ENCODE measurements around the gene ALDH1L1.

The ALDH1L1 gene

DNA sequence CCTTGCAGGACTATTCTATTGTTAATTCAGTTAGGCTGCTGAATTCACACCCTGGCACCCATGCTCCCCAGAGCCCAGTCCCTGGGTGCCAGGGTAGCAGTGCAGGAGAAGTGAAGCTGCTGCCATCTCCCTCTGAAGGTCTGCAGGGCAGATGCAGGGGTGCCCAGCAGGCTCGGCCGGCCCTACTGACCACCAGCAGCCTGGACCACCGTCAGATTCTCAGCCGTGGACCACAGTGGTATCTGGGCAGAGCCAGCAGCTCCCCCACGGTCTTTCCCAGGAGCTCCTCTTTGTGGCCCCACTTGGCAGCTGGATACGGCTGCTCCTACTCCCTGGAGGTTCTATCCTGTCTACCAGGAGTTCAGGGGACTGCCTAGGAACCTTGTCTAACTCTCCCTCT is 46.8 kb downstream of the ALDH1L1 start:
- no peak for DNase-seq (ENCODE audit: low spot score)

DNA sequence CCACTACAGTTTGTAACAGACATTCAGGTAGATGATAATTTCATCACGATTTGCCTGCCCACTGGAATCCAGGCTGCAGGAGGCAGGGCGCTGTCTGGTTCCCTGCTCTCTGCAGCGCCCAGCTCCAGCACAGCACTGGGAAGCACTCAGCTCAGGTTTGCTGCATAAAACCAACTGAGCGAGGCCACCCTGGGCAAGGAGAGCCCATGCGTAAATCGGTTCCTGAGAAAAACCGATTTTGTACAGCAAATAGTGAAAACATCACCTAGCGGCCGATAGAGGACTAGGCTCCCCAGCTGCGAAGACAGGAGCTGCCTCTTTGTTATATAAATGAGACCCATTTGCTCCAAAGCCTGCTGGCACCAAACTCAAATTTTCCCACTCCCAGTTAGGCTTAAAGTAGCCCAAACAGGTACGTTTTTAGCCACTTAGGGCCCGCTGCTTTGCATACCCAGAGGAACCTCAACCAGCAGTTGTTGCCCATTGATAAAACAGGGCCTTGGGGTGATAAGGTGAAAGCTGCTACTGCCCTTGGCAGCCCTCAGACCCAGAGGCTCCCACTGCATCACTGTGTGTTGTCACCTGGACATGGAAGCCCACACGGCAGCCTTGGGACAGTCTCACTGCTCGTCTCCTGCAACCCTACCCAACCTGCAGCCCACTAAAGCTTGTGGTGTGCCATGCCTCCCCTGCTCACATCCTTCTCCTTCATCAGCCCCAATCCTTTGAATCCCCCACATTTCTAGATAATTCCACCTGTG is 47.5 kb downstream of the ALDH1L1 start:
- no peak for DNase-seq (ENCODE audit: low spot score)

DNA sequence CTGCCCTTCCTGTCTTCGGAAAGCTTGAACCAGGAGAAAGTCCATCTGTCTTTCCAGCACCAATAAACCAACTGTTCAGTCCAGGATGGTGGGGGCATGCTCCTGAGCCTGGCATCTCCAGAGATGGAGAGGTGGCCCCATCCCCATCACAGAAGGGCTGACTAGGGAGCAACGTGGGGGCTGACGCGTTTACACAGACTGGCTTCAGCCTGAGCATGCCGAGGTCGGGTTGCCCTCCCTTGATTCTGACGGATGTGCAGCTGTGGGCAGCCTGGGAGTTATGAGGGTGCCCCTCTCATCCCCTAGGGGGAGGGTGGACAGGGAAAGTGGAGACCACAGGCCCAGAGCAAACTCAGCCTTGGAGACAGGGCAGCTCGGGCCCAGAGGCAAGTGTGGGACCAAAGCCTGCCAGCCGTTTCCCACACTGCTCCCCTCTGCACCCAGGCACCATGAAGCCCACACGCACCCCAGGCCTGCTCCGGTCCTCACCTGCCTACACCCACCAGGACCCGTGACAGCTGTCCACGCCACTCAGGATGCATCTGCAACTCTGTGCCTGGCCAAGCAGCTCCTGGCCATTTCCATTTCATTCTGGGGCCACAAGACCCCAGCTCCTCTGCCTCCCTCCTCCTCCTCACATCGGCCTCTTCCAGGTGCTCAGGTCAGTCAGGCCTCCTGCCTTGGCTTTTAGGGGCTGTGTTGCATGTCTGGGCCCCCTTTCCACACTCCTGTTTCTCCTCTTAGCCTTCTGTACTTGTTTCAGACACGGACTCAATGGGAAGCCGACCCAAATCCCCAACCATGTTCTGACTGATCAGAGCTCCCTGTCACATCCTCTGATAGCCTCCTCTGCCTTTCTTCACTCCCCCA is 48.3 kb downstream of the ALDH1L1 start:
- no peak for DNase-seq (ENCODE audit: low spot score)

DNA sequence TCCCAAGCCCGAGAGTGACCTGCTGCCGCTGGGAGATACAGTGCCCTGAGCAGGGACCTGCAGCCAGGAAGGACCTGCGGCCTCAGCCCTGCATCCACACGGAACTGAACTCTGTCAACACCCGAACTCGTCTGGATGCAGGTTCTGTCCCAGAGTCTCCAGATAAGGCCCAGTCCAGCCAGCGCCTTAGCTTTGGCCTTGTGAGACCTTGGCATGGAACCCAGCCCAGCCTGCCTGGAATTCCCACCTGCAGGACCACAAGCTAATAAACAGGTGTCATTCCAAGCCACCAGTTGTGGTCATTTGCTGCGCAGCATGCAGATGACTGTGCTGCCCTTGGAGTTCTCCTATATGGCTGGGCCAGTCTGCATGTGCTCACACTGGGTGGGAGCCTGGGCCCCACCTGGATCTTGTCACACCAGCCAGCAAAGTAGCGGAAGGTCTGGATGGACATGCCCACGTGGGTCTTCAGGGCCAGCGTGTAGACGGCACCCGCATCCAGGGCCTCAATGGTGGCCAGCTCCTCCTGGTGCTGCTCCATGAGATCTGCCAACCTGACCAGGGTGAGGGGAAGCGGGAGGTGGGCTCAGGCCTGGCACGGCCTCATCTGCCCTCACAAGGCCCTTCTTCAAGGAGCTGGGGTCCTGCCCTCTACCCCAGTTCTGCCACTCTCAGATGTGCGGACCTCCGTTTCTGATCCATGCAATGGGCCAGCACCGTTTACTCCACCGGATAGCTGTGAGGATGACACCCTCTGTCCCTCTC is 49.2 kb downstream of the ALDH1L1 start:
- DNase-seq (ENCODE audit: low spot score), result no peak

DNA sequence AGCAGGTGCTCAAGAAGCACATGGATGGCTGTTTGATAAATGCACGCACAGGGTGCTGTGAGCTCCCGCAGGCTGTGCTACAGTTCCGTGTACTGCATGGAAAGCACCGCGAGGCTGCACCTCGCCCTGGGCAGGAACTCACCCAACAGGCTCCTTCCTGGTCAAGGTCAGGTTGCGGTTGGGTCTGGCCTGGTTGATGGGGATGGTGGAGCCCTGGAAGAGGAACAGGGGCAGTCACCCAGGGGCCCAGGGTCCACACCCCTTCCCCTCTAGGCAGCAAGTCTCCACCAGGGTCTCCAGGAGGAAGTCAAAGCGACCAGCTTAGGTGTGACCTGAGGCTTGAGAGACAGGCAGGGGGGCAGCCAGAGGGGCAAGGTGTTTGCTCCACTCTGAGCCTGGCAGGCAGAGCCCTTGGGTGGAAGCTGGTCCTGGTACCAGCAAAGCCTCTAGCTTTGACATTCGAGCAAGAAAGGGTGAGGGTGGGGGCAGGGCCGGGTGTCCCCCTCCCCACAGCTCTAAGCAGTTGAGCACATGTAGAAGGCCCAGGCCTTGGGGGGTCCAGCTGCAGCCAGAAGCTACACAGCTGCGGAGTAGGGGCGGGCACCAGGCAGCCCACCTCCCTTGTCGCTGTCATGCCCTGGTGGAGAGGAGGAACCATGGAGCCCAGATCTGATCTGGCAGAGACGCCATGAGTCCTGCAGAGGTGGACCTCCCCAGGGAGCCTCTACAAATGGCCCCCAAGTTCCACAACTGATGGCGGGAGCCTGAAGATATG is 50.1 kb downstream of the ALDH1L1 start:
- DNase-seq (ENCODE audit: low spot score), result no peak

DNA sequence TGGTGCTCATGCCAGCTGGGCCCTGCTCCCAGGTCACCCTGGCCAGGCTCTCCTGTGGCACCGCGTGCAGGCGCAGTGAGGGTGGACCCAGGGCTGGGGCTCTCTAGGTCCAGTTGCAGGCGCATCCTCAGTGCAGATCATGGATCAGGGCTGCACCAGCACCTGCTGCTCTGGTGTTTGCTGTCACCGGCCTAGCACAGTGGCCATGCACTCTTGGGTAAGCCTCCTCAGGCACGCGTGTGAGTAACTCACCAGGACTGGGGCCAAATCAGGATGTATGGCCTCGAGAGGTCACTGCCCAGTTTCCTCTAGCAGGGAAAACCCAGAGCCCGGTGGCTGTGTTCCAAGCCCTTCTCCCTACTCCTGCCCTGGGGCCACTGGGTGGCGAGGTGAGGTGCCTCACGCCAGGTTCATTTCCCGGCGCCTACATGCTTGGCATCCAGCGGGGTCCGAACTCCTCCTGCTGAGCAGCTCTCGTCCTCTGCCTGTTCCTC is 50.9 kb downstream of the ALDH1L1 start:
- DNase-seq (ENCODE audit: low spot score), result no peak

DNA sequence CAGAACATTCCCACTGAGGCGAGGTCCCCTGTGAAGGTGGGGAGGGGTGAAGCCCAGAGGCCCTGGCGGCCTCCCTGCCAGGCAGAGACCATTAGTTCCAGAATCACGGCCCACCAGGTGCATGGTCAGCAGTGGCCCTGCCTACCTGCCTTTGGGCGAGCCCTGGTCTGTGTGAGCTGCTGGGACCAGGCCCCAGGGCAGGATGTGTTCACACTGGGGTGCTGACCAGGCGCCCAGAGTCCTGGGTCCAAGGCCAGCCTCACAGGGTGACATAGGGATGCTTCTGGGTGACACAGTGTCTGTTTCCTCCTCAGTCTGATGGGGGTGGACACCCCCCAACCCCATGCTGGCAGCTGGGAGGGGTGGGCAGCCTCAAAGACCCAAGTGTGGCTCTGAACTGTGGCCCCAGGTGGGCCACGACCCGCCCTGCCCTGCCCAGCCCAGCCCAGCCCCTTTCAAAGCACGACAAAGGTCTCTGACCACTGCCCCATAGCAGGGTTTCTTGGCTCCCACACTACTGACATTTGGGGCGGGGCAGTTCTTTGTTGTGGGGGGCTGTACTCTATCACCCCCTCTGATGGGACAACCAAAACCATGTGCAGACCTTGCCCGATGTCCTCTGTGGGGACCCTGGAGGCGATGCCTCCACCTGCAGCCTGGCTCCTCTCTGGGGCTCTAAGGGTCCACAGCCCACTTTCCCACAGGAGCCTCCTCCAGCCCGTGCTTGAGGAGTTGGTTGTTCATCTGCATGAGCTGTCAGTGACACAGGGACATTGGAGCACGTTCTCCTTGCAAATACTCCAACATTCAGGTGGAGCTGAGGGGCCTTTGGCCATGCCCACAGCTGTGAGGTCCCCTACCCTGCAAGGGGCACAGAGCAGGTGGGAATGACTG is 51.6 kb downstream of the ALDH1L1 start:
- no peak for DNase-seq (ENCODE audit: low spot score)

DNA sequence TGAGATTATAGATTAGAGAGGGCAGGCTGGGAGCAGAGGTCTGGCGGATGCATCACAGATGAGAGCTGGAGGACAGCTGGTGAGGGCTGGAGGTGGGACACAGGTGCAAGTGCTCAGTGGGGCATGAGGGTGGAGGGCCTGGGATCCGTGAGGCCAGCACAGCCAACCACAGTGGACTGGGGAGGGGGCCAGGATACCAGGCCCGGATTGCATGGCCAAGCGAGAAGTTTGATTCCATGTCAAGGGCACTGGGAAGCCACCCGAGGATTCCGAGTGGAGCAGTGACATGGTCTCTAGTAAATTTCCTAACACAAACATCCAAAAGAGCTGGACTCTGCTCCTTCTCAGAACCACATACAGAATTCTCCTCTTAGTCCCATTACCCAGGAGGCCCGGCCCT is 52.5 kb downstream of the ALDH1L1 start:
- no peak for DNase-seq (ENCODE audit: low spot score)

DNA sequence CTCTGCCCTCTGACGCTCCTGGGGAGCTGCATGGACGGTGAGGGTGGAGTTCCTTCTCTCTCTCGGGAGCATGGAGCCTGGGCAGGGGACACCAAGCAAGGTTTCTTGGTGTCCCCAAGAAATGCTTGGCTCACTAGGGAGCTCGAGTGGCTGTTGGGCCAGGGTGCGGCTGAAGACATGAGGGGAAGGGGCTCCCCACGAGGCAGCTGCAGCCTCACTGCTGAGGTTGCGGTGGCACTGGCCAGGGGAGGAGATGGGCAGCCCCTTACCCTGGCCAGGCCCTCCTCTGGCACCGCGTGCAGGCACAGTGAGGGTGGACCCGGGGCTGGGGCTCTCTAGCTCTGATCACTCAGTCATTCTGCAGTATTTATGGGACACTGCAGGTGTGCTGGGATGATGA is 52.9 kb downstream of the ALDH1L1 start:
- DNase-seq (ENCODE audit: low spot score), result no peak

DNA sequence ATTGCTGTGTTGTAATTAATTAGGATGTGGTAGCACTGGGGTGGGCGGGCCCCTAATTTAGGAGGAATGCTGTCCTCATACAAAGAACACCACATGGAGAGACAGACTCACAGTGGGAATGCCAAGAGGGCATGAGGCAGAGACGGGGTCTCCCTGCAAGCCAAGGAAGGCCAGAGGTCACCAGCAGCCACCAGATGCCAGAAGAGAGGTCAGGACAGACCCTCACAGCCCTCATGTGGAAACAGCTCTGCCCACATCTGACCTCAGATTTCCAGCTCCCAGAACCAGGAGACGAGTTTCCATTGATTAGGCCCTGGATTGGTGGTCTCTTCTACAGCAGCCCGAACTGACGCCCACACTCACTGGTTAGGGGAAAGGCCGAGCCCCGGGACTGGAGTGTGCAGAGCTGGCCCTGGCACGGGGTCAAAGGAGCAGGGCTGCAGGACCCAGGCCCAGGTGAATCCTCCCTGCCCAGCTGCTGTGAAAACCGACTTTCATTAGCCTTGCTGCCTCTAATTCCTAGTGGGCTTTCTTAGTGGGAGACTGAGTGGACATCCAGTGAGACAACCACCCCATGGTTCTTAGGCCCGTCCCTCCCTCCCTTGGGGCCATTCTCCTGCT is 53.5 kb downstream of the ALDH1L1 start:
- no peak for DNase-seq (ENCODE audit: low spot score)

DNA sequence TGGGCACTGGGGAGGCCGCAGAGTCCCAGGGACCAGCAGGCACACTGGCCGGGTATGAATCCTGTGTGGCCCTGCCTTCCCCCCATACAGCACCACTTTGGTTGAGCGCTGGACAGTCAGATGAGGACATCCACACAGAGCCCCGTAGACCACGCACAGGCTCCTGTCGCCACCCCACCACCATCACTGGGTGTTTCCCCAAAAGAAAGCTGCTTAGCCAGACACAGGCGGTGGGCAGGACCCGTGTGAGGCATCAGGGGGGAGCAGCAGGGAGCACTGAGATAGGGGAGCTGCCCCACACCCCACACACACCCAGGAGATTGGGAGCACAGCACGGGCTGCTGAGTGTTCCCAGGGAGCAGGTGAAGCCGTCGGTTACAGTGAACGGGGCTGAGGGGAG is 54.1 kb downstream of the ALDH1L1 start:
- DNase-seq (ENCODE audit: low spot score), result no peak

DNA sequence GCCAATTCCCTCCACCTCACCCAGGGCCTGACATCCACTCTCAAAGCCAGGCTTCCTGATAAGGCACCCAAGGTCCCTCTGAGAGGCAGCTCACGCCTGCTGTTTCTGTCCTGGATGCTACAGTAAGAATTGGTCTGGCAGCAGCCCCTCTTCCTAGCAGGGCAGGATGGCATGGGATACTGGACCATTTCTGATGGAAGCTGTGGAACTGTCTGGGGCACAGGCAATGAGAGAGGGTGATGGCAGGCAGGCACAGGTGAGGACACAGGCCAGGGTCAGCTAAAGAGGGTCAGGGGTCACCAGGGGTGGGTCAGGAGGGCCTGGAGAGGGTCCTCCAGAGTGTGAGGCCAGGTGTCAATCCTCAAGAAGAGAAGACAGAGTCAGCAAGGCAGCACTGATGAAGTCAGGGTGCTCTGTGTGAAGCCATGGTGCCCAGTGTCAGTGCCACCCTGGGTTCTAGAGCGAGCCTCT is 54.6 kb downstream of the ALDH1L1 start:
- DNase-seq (ENCODE audit: low spot score), result no peak

DNA sequence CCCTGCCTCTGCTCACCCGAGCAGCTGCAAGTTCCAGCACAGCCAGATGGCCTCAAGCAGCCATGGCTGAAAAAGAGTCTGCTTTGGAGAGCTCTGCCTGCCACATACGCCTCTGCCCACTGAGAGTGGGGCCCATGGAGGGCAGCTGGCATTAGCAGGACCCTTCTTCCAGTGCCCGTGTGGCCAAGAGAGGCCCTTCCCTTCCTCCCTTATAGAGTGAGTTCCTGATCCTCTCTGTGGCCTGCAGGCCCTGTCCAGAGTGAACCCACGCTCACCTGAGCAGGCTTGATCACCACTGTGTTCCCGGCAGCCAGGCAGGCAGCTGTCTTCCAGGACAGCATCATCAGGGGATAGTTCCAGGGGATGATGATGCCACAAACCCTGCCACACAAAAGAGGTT is 55.0 kb downstream of the ALDH1L1 start:
- DNase-seq (ENCODE audit: low spot score), result no peak

DNA sequence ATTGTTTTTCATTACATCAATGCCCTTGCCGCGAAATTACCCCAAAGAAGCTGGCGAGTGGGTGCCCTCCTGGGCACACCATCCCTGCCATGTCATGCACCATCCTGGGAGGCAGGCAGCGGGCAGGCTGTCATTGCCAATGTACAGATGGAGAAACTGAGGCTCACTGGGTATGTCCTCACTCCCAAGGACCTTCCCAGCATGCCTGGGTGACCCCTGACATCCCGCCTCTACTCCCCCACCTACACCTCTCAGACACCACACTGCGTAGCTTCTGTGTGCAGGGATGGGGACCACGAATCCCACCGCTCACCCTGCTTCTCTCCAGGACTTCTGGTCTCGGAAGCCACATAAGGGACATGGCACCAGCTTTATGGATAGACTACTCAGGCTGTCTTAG is 55.5 kb downstream of the ALDH1L1 start:
- DNase-seq (ENCODE audit: low spot score), result no peak

DNA sequence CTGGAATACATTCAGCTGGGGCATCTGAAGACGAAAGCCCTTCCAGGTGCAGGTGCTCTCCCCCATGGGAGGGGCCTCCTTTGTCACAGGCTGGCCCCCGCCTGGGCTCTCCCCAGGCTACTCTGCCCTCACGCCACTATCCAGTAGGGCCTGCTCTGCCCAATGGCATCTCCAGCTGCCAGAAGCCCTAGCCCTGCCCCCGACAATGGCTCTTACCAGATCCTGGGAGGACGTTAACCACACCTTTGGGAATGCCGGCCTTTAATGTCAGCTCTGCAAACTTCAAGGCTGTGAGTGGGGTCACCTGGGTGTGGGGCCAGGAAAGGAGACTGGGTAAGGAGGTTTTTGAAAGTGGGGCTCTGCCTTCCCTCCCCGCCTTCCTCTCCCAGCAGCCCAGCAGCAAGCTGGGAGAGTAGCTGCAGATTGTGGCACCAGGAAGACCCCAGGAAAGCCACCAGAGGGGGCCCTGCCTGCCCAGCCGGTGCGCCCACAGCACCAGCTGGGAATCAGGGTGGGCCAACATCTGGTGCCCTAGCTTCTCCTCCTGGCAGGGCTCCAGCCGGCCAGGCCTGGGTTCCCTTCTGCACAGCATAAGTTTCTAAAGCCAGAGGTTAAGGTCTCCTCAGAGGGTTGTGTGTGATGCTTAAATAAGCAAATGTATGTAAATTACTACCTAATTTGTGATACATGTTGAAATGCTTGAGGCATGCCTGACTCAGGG is 56.1 kb downstream of the ALDH1L1 start:
- DNase-seq (ENCODE audit: low spot score), result no peak

DNA sequence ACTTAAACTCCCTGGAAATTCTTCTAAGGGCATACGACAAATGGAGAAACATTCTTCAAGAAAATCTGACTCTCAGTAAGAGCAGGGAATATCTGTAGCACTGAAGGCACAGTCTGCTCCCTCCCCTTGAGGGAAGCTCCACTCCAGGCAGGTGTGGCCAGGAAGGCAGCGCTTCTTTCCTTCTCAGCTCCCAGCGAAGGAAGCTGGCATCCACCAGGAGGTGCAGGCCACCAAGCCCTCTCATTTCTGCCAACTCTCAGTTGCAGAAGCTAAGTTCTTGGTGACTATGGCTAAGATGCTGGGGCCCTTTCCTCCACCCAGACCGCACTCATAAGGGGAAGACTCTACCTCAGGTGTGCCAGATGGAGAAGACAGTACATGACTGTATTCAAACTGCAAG is 58.8 kb downstream of the ALDH1L1 start:
- no peak for DNase-seq (ENCODE audit: low spot score)

DNA sequence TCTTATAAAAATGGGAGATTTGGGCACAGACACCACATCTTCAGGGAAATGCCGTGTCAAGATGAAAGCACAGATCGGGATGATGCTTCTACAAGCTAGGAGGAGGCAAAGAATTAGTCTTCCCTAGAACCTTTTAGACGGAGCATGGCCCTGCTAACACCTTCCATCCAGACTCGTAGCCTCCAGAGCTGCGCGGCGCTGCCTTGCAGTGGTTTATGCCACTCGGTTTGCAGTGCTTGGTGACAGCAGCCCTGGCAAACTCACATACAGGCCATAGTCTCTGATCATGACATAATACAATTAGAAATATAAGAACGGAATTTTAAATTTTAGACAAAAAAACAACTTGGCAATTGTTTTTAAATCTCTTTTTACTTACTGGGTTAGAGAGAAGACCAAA is 59.3 kb downstream of the ALDH1L1 start:
- no peak for DNase-seq (ENCODE audit: low spot score)

DNA sequence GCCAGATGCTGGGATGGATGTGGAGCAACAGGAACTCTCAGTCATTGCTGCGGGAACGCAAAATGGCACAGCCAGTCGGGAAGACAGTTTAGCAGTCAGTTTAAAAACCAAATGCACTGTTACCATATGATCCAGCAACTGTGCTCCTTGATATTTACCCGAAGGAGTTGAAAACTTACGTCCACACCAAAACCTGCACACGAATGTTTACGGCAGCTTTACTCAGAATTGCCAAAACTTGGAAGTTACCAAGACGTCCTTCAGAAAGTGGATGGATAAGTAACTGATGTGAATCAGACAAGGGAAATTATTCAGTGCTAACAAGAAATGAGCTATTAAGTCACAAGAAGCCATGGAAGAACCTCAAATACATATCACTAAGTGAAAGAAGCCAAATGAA is 60.4 kb downstream of the ALDH1L1 start:
- DNase-seq (ENCODE audit: low spot score), result no peak

DNA sequence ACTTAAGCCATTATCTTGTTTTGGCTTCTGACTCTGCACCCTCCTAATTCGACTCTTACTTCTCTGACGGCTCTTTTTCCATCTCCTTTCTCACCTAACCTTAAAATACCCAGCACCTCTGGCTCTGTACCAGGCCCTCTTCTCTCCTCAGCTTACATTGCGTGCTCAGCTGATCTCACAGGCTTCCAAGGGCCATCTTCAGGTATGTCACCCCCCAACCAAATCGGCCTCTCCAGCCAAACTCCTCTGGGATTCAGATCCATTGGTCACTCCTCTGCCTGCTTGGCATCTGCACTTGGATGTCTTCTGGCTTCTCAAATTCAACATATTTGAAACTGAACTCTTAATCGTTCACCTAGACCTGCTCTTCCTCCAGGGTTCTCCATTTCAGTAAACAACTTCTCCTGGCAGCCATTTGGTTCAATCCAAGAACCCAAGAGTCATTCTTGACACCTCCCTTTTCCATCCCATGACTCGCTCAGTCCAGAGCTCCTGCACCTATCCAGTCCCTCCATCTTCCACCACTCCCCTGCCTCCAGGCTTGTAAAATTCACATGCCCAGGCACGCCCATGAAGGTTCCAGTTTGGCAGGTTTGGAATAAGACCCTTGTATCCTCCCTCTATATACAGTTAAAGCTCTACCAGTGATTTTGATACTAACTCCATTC is 61.2 kb downstream of the ALDH1L1 start:
- no peak for DNase-seq (ENCODE audit: low spot score)
